Esophagus muscularis mucosa (tissue), 3 donors: Measurements from ENCODE around the gene TBX18.

Experiments
- POLR2A ChIP-seq: fragments of 450-650 bp; IDR thresholded peaks from one replicate; pipeline ENCODE4 v1.6.1; 2017; ENCODE audit warnings: antibody characterized with exemption, moderate library complexity, mild to moderate bottlenecking, low read depth
- TF ChIP-seq, protein P1 (sequence below), 3 experiments: fragments of 200-600 bp in 2 of 3; fragments of 450-650 bp in 1 of 3; sonication (generic) in 2 of 3; IDR thresholded peaks; one replicate each; pipeline ENCODE4 v1.5.1; 2017 to 2019; ENCODE audit warnings: antibody characterized with exemption in 3 of 3, mild to moderate bottlenecking in 2 of 3, moderate library complexity in 1 of 3

GRCh38 chr6:84681693-84682326 lies 82.6 kb downstream of the TBX18 start:
- TF ChIP-seq, protein P1, sequence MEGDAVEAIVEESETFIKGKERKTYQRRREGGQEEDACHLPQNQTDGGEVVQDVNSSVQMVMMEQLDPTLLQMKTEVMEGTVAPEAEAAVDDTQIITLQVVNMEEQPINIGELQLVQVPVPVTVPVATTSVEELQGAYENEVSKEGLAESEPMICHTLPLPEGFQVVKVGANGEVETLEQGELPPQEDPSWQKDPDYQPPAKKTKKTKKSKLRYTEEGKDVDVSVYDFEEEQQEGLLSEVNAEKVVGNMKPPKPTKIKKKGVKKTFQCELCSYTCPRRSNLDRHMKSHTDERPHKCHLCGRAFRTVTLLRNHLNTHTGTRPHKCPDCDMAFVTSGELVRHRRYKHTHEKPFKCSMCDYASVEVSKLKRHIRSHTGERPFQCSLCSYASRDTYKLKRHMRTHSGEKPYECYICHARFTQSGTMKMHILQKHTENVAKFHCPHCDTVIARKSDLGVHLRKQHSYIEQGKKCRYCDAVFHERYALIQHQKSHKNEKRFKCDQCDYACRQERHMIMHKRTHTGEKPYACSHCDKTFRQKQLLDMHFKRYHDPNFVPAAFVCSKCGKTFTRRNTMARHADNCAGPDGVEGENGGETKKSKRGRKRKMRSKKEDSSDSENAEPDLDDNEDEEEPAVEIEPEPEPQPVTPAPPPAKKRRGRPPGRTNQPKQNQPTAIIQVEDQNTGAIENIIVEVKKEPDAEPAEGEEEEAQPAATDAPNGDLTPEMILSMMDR (IDR thresholded peaks at IDR 0.05) = no peak
- TF ChIP-seq POLR2A = no peak
